K562 (cell line): Measurements from ENCODE around the gene CDKN3. TPM values are rescaled to one million over a fixed set of nuclear protein-coding genes. Genes with fewer than 3 reads are reported as not detected.

Source experiments
- ATAC-seq: fragments of 200-7000 bp; cut with Tn5 transposase; 3 replicates; pipeline ENCODE4 v1.9.1; 2020; ENCODE audit warnings: moderate library complexity
- BruUV-seq: library from RNA; stranded (reverse); fragments of 400-500 nt; replicated peaks from 2 replicates; lab custom pipeline; 2021; lab: Mats Ljungman, UMichigan
- CTCF ChIA-PET: fragments of 300-600 bp; formaldehyde crosslinking; extraction: SDS; loops from one replicate; lab custom pipeline; 2021; ENCODE audit warnings: low intra/inter-chr PET ratio; lab: Yijun Ruan, JAX
- POLR2A ChIA-PET: fragments of 300-600, 350-650 bp; sonication (Branson Sonifier 250); formaldehyde crosslinking; extraction: SDS; loops from one replicate; lab custom pipeline; 2021; ENCODE audit warnings: antibody characterized with exemption, inconsistent platforms; lab: Yijun Ruan, JAX
- DNase-seq, 4 experiments: peaks; one replicate each; pipeline versions ENCODE4 v3.0.0 to v3.0.0-alpha.2; 2011 to 2018; ENCODE audit warnings: low spot score in 3 of 4, mixed read lengths in 3 of 4; ENCODE audit errors: extremely low read depth in 1 of 4
- FAIRE-seq: peaks from 2 replicates; lab custom pipeline; 2011; peaks lifted over from hg19 to GRCh38; lab: Jason Lieb, UNC
- H2AFZ ChIP-seq: 2 replicates; pipeline ENCODE4 v1.6.0; 2011; ENCODE audit warnings: low read depth, low read length, control low read depth, inconsistent platforms
- H3K27ac ChIP-seq: fragments of 200-600 bp; 3 replicates; pipeline ENCODE4 v1.8.0; 2011; ENCODE audit warnings: low read depth, mild to moderate bottlenecking, control low read depth, inconsistent platforms, low read length, moderate library complexity, mixed read lengths; ENCODE audit errors: extremely low read depth
- H3K27me3 ChIP-seq, 2 experiments: fragments of 300-600 bp in 1 of 2; 2 replicates in 1 of 2; 3 replicates in 1 of 2; pipeline versions ENCODE4 v1.6.0 to v1.8.0; 2011; ENCODE audit warnings: inconsistent platforms in 2 of 2, low read length in 2 of 2, mild to moderate bottlenecking in 1 of 2, mixed read lengths in 1 of 2, moderate library complexity in 1 of 2; ENCODE audit not compliant: control insufficient read depth in 2 of 2, insufficient read depth in 2 of 2
- H3K36me3 ChIP-seq: fragments of 300-600 bp; 3 replicates; pipeline ENCODE4 v1.8.0; 2011; ENCODE audit warnings: mild to moderate bottlenecking, low read length, inconsistent platforms; ENCODE audit not compliant: control insufficient read depth, insufficient read depth
- H3K4me1 ChIP-seq, 2 experiments: fragments of 200-600 bp in 1 of 2; replicated peaks in 1 of 2; 2 replicates in 1 of 2; 3 replicates in 1 of 2; pipeline versions ENCODE4 v1.5.1 to v1.8.0; 2011; ENCODE audit warnings: inconsistent platforms in 2 of 2, low read length in 2 of 2, mild to moderate bottlenecking in 1 of 2, mixed read lengths in 1 of 2, moderate library complexity in 1 of 2; ENCODE audit not compliant: control insufficient read depth in 2 of 2, insufficient read depth in 2 of 2
- H3K4me2 ChIP-seq: 2 replicates; pipeline ENCODE4 v1.6.1; 2011; ENCODE audit warnings: low read length, control low read depth, inconsistent platforms, mixed read lengths; ENCODE audit not compliant: insufficient read depth
- H3K4me3 ChIP-seq: fragments of 200-600 bp; sonication (generic), shearing (Covaris generic); 2 replicates; pipeline ENCODE4 v1.5.1; 2016; ENCODE audit warnings: control low read depth, inconsistent platforms
- H3K79me2 ChIP-seq: fragments of 200-600 bp; 3 replicates; pipeline ENCODE4 v1.8.0; 2011; ENCODE audit warnings: low read length, inconsistent platforms; ENCODE audit not compliant: control insufficient read depth, insufficient read depth
- H3K9ac ChIP-seq, 2 experiments: 2 replicates each; pipeline versions ENCODE4 v1.6.0 to v1.6.1; 2011; ENCODE audit warnings: low read depth in 2 of 2, low read length in 2 of 2, control low read depth in 1 of 2, inconsistent platforms in 1 of 2, mild to moderate bottlenecking in 1 of 2, mixed read lengths in 1 of 2; ENCODE audit not compliant: insufficient read depth in 1 of 2
- H3K9me1 ChIP-seq: one replicate; pipeline ENCODE4 v1.6.0; 2011; ENCODE audit warnings: inconsistent platforms, mild to moderate bottlenecking, low read length, moderate library complexity; ENCODE audit not compliant: control insufficient read depth, insufficient read depth
- H3K9me3 ChIP-seq: replicated peaks from 2 replicates; pipeline ENCODE4 v1.5.1; 2011; ENCODE audit warnings: low read depth, low read length, inconsistent platforms; ENCODE audit not compliant: control insufficient read depth, insufficient read depth
- H4K20me1 ChIP-seq: replicated peaks from 2 replicates; pipeline ENCODE4 v1.6.1; 2011; ENCODE audit warnings: low read length, inconsistent platforms, mixed read lengths; ENCODE audit not compliant: control insufficient read depth, insufficient read depth
- NFATC3 ChIP-seq: fragments of 450-650 bp; IDR thresholded peaks from 2 replicates; pipeline ENCODE4 v1.6.1; 2017; ENCODE audit warnings: mild to moderate bottlenecking
- RAD21 ChIP-seq, 2 experiments: fragments of 250-450 bp in 1 of 2; fragments of 450-650 bp in 1 of 2; sonication (Bioruptor Pico) in 1 of 2; formaldehyde crosslinking in 1 of 2; IDR thresholded peaks in 1 of 2; conservative IDR thresholded peaks in 1 of 2; 2 replicates each; pipeline versions ENCODE4 v1.4.0 to v1.8.0; 2020 to 2022; ENCODE audit warnings: mild to moderate bottlenecking in 2 of 2, moderate library complexity in 1 of 2
- ZSCAN32 ChIP-seq: fragments of 450-650 bp; formaldehyde crosslinking; IDR thresholded peaks from 2 replicates; pipeline ENCODE4 v1.4.0; 2020; ENCODE audit warnings: mild to moderate bottlenecking, moderate library complexity
- WGBS: fragments of 100-300 bp; shearing (Covaris generic); methylation state at CpG from one replicate; pipeline ENCODE4 v1.1.6; 2016; ENCODE audit warnings: low coverage, mixed read lengths; ENCODE audit not compliant: insufficient coverage; ENCODE audit errors: missing lambda C conversion rate; 5-methylcytosine and 5-hydroxymethylcytosine counted together
- in situ Hi-C: fragments of 300-500 bp; cut with MboI; formaldehyde crosslinking; loops from 4 replicates; pipeline ENCODE4 v1.15.0; 2018; ENCODE audit warnings: inconsistent platforms, mixed read lengths
- intact Hi-C: fragments of 100-400 bp; cut with micrococcal nuclease; formaldehyde crosslinking; loops from 2 replicates; pipeline ENCODE4 v1.14.2; 2022
- polyA plus RNA-seq, 8 experiments: library from polyadenylated mRNA; depleted of rRNA in 4 of 8; stranded (reverse) in 5 of 8; unstranded in 3 of 8; fragments of >200 nt; fragmentation: Nextera tagmentation in 2 of 8; fragmentation: Illumina TruSeq in 1 of 8; extraction: Ambion mirVana in 2 of 8; extraction: Trizol in 1 of 8; gene quantifications; 2 replicates each; pipeline versions ENCODE4 v1.2.1 to v1.2.3, GENCODE V29; 2011 to 2014; ENCODE audit warnings: inconsistent platforms in 1 of 8, missing spikeins in 1 of 8
- total RNA-seq, 7 experiments: library from RNA; depleted of rRNA in 6 of 7; stranded (reverse); fragments of >200 nt in 6 of 7; fragmentation: Illumina TruSeq in 2 of 7; extraction: Trizol in 2 of 7; gene quantifications; 2 replicates each; pipeline versions ENCODE4 v1.2.1 to v1.2.3, GENCODE V29; 2011 to 2021; ENCODE audit warnings: low replicate concordance in 1 of 7
- TF ChIP-seq, protein P1 (sequence below): fragments of 250-450 bp; sonication (Bioruptor Pico); IDR thresholded peaks from 2 replicates; pipeline ENCODE4 v1.4.0; 2020; ENCODE audit warnings: mild to moderate bottlenecking, moderate library complexity
- TF ChIP-seq, protein P2 (sequence below): IDR thresholded peaks from 2 replicates; pipeline ENCODE4 v1.6.1; 2016; ENCODE audit warnings: missing genetic modification characterization, missing compliant biosample characterization
- TF ChIP-seq, protein P3 (sequence below): fragments of 450-650 bp; IDR thresholded peaks from 2 replicates; pipeline ENCODE4 v1.7.1; 2018; ENCODE audit warnings: mild to moderate bottlenecking, low read depth; ENCODE audit not compliant: partially characterized antibody

Gene CDKN3
- total and polyA plus RNA-seq, 9 of the 15 experiments (the other 6 are each of a cell fraction or from before 2014, with no cell fraction given): 41.3 to 128 (median 70.7) TPM

DNA sequence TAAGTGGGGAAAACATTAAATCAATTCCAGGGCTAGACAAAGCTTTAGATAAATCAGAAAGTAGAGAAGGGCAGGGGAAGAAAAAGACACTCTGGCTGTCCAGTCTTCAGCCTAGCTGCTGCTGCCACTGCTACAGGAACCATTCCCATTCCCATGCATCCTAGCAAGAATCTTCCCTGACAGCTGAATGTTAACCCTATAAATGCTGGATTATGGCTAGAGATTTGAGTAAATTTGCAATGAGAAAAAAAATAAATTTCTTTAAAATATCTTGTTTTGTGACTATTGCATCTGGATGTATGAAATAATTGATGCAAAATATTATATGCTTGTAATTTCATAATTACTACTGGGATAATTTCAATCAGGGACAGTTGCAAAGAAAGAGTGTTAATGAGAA is 15.0 kb upstream of the CDKN3 start (continued):
- TF ChIP-seq, protein P1, sequence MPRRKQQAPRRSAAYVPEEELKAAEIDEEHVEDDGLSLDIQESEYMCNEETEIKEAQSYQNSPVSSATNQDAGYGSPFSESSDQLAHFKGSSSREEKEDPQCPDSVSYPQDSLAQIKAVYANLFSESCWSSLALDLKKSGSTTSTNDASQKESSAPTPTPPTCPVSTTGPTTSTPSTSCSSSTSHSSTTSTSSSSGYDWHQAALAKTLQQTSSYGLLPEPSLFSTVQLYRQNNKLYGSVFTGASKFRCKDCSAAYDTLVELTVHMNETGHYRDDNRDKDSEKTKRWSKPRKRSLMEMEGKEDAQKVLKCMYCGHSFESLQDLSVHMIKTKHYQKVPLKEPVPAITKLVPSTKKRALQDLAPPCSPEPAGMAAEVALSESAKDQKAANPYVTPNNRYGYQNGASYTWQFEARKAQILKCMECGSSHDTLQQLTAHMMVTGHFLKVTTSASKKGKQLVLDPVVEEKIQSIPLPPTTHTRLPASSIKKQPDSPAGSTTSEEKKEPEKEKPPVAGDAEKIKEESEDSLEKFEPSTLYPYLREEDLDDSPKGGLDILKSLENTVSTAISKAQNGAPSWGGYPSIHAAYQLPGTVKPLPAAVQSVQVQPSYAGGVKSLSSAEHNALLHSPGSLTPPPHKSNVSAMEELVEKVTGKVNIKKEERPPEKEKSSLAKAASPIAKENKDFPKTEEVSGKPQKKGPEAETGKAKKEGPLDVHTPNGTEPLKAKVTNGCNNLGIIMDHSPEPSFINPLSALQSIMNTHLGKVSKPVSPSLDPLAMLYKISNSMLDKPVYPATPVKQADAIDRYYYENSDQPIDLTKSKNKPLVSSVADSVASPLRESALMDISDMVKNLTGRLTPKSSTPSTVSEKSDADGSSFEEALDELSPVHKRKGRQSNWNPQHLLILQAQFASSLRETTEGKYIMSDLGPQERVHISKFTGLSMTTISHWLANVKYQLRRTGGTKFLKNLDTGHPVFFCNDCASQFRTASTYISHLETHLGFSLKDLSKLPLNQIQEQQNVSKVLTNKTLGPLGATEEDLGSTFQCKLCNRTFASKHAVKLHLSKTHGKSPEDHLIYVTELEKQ (CRISPR knock-in tag): no peak
- TF ChIP-seq, all 486 proteins: peak for 0

DNA sequence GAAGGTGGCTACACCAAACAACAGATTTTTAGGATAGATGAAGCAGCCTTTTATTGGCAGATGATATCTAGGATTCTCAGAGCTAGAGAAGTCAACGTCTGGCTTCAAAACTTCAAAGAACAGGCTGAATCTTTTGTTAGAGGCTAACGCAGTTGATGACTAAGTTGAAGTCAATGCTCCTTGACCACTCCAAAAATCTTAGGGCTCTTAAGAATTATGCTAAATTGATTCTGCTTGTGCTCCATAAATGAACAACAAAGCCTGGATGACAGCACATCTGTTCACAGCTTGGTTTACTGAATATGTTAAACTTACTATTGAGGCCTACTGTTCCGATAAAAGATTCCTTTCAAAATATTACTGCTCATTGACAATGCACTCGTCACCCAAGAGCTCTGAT is 13.0 kb upstream of the CDKN3 start:
- 11% methylated on average over 4 of the region's 4 CpGs for WGBS
- no peak for DNase-seq
- CTCF ChIA-PET: no interaction called here
- Histone ChIP-seq H3K27me3 (peaks cover 16 to 22% of the 10 kb centered on the region in 2 experiments), H3K4me1 (no peaks in the 10 kb centered on the region; a peak in 1 of 5 replicates), H3K4me2 (no peak overlapping the region), H2AFZ (no peak overlapping the region), H3K27ac (no peak overlapping the region), H3K9ac (no peak overlapping the region), H4K20me1 (no peaks in the 10 kb centered on the region), H3K4me3 (no peak overlapping the region), H3K79me2 (no peaks in the 10 kb centered on the region), H3K9me1 (no peaks in the 10 kb centered on the region), H3K9me3 (no peaks in the 10 kb centered on the region), H3K36me3 (no peaks in the 10 kb centered on the region)
- no peak for ATAC-seq
- intact Hi-C loops: no loop called here
- POLR2A ChIA-PET: interaction anchor here (1.2 kb wide), 1 partner anchor 13 kb away, joined by 4 read pairs; the partner anchor contains the start of gene CDKN3
- no peak for FAIRE-seq
- BruUV-seq: no TSS peak
- in situ Hi-C loops: no loop called here
- TF ChIP-seq ZSCAN32 (CRISPR knock-in tag) (no peak), RAD21 (CRISPR knock-in tag; conservative IDR thresholded peaks at IDR 0.05 in 1 of 2, IDR thresholded peaks at IDR 0.05 in 1 of 2) (no peak), NFATC3 (no peak)
- TF ChIP-seq, protein P2, sequence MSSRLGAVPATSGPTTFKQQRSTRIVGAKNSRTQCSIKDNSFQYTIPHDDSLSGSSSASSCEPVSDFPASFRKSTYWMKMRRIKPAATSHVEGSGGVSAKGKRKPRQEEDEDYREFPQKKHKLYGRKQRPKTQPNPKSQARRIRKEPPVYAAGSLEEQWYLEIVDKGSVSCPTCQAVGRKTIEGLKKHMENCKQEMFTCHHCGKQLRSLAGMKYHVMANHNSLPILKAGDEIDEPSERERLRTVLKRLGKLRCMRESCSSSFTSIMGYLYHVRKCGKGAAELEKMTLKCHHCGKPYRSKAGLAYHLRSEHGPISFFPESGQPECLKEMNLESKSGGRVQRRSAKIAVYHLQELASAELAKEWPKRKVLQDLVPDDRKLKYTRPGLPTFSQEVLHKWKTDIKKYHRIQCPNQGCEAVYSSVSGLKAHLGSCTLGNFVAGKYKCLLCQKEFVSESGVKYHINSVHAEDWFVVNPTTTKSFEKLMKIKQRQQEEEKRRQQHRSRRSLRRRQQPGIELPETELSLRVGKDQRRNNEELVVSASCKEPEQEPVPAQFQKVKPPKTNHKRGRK (tag): no peak
- TF ChIP-seq, protein P3, sequence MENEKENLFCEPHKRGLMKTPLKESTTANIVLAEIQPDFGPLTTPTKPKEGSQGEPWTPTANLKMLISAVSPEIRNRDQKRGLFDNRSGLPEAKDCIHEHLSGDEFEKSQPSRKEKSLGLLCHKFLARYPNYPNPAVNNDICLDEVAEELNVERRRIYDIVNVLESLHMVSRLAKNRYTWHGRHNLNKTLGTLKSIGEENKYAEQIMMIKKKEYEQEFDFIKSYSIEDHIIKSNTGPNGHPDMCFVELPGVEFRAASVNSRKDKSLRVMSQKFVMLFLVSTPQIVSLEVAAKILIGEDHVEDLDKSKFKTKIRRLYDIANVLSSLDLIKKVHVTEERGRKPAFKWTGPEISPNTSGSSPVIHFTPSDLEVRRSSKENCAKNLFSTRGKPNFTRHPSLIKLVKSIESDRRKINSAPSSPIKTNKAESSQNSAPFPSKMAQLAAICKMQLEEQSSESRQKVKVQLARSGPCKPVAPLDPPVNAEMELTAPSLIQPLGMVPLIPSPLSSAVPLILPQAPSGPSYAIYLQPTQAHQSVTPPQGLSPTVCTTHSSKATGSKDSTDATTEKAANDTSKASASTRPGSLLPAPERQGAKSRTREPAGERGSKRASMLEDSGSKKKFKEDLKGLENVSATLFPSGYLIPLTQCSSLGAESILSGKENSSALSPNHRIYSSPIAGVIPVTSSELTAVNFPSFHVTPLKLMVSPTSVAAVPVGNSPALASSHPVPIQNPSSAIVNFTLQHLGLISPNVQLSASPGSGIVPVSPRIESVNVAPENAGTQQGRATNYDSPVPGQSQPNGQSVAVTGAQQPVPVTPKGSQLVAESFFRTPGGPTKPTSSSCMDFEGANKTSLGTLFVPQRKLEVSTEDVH: no peak
